Stimulated activated CD8-positive, alpha-beta memory T cell treated with anti-CD3 and anti-CD28 coated beads, Interleukin-4, amount 100 ng/mL, for 24 hours (primary cell): ENCODE data around the gene BRIP1.
A peak's percentile ranks its signal among the peaks of the same experiment; 100 is the strongest.

Source experiments
- DNase-seq: peaks from one replicate; pipeline ENCODE4 v3.0.0-alpha.2; 2020; ENCODE audit warnings: low read depth

Gene BRIP1

GRCh38 chr17:61660746-61661485 lies 202.4 kb downstream of the BRIP1 start:
- DNase-seq, result no peak

- DNase-seq, result no peak
These were observed 203.9 kb downstream of the BRIP1 start for GRCh38 chr17:61659437-61659836.

GRCh38 chr17:61658183-61658582 lies 205.1 kb downstream of the BRIP1 start:
- DNase-seq, result no peak

- no peak for DNase-seq
These were observed 206.0 kb downstream of the BRIP1 start for GRCh38 chr17:61657338-61657737.

- no peak for DNase-seq
These were observed 206.6 kb downstream of the BRIP1 start for GRCh38 chr17:61656721-61657217.

- no peak for DNase-seq
These were observed 212.6 kb downstream of the BRIP1 start for GRCh38 chr17:61650749-61651148.

GRCh38 chr17:61648587-61648986 lies 214.7 kb downstream of the BRIP1 start:
- no peak for DNase-seq

GRCh38 chr17:61647047-61647446 lies 216.3 kb downstream of the BRIP1 start:
- DNase-seq, result no peak

- no peak for DNase-seq
These were observed 216.8 kb downstream of the BRIP1 start for GRCh38 chr17:61646482-61646881.

GRCh38 chr17:61645920-61646319 lies 217.4 kb downstream of the BRIP1 start:
- no peak for DNase-seq

- no peak for DNase-seq
These were observed 218.2 kb downstream of the BRIP1 start for GRCh38 chr17:61644800-61645774.

- DNase-seq, result no peak
These were observed 220.6 kb downstream of the BRIP1 start for GRCh38 chr17:61642768-61643167.

GRCh38 chr17:61641715-61642114 lies 221.6 kb downstream of the BRIP1 start:
- DNase-seq, result no peak

GRCh38 chr17:61641084-61641483 lies 222.2 kb downstream of the BRIP1 start:
- no peak for DNase-seq

- no peak for DNase-seq
These were observed 223.5 kb downstream of the BRIP1 start for GRCh38 chr17:61639818-61640217.

- DNase-seq, result no peak
These were observed 225.2 kb downstream of the BRIP1 start for GRCh38 chr17:61638087-61638486.

- DNase-seq, result peak; percentile 19
These were observed 227.4 kb downstream of the BRIP1 start for GRCh38 chr17:61635913-61636432.

- no peak for DNase-seq
These were observed 228.3 kb downstream of the BRIP1 start for GRCh38 chr17:61634942-61635538.

GRCh38 chr17:61634011-61634539 lies 229.3 kb downstream of the BRIP1 start:
- DNase-seq, result no peak

GRCh38 chr17:61632826-61633225 lies 230.5 kb downstream of the BRIP1 start:
- DNase-seq, result no peak

GRCh38 chr17:61631800-61632199 lies 231.5 kb downstream of the BRIP1 start:
- DNase-seq, result no peak
